ENCODE measurements around the gene PDF.

DNA sequence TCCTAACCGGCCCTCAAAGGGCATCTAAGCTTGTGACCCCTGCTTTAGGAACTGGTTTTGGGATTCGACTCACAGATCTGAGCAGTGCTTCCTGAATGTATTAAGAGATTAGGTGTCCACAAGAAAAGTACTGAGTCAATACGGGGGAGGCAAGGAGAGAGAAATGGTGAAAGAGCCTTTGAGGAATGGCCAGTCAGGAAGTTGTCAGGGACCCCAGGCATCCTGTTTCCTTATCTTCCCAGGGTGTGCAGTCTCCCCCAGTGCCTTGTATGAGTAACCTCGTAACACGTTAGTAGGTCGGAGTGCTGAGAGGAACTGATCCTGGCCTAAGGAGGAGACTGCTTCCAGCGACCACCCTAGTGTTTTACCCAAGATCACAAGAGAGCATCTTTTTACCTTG, 37.6 kb upstream of the PDF start:
- TF ChIP-seq, protein P1, sequence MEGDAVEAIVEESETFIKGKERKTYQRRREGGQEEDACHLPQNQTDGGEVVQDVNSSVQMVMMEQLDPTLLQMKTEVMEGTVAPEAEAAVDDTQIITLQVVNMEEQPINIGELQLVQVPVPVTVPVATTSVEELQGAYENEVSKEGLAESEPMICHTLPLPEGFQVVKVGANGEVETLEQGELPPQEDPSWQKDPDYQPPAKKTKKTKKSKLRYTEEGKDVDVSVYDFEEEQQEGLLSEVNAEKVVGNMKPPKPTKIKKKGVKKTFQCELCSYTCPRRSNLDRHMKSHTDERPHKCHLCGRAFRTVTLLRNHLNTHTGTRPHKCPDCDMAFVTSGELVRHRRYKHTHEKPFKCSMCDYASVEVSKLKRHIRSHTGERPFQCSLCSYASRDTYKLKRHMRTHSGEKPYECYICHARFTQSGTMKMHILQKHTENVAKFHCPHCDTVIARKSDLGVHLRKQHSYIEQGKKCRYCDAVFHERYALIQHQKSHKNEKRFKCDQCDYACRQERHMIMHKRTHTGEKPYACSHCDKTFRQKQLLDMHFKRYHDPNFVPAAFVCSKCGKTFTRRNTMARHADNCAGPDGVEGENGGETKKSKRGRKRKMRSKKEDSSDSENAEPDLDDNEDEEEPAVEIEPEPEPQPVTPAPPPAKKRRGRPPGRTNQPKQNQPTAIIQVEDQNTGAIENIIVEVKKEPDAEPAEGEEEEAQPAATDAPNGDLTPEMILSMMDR (conservative IDR thresholded peaks at IDR 0.05; ENCODE audit: low read depth, low read length) = no peak
- no peak for TF ChIP-seq EZH2 (IDR thresholded peaks at IDR 0.05; ENCODE audit: borderline replicate concordance, low read depth, low read length, poor library complexity, severe bottlenecking)
